ENCODE results near the gene TULP1. TPM values are rescaled to one million over a fixed set of nuclear protein-coding genes. Genes with fewer than 3 reads are reported as not detected.

TULP1 gene
- total RNA-seq, 1 donor from 2014 or later, result 0.05 TPM

DNA sequence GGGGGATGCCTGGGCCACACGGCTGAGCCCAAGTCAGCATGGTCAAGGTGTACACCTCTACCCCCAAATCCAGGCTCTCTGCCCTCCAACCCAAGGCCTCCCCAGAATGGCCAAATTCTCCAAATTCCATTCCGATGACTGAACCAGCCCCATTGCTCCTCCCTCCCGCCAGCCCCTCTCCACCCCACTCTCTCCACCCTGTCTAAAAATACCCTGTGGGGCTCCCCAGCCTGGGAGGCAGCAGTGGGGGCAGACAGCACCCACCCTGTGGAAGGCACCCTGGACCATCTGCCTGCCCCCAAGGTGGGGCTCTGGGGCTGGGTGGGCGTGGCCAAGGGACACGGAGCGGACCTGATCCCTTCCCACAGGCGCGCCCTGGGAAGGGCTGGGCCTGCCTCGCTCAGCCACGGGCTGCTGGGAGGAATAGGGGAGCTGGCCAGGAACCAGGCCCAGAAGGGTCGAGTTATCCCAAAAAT, 27.3 kb downstream of the TULP1 start:
- DNase-seq (ENCODE audit: low read depth), result peak; percentile 80

DNA sequence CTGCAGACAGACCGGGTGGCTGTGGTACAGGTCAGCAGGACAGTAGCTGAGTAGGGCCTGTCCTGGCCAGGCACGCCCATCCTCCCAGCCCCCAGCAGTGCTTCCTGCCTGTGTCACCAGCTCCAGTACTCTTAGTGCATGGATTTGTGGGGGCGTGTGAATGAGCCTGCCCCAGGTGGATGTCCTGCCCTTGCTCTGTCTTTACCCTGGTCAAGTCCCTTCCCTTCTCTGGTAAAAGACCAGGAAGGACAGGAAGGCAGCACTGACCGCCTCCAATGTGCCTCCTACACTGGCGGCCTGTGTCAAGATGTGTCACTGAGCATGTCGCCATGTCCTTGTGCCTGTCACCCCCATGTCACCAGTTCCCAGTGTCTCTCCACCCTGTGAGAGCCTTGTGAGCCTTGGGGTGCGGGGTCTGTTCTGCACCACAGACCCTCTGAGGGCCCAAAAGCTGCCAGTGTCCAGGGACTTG, 27.7 kb downstream of the TULP1 start:
- DNase-seq (ENCODE audit: low read depth), result peak; percentile 36

DNA sequence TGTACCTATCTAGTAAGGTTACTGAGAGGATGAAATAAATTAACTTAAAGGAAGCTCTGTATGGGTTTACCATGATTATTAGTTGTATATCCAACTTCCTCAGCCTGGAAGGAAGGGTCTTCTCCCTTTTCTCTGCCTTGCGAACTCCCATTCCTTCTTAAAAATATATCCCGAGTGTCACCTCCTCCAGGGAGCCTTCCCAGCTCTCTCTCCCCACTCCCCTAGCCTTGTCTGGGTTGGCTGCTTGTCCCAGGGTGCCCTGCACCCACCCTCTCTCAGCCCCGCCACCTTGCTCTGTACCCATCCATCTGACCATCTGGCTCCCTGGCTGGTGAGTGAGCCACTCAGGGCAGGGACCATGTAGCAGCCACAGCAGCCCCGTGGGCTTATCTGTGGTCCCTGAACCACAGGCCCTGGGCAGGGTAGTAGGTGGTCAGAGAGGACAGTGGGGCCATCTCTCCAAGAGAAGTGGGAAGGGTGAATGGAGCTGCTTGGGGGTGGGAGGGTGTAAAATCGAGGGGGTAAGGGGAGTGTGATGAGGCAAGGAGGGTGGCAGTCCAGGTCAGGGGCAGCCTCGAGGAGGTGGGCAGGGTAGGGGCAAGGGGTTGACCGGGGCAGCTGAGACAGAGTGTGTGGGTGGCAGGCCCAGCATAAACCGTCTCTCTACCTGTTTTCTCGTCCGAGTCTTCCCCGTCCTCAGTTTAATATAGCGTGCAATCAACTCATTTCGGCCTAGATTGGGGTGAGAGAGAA, 28.6 kb downstream of the TULP1 start:
- DNase-seq (ENCODE audit: low read depth), result peak; percentile 61

DNA sequence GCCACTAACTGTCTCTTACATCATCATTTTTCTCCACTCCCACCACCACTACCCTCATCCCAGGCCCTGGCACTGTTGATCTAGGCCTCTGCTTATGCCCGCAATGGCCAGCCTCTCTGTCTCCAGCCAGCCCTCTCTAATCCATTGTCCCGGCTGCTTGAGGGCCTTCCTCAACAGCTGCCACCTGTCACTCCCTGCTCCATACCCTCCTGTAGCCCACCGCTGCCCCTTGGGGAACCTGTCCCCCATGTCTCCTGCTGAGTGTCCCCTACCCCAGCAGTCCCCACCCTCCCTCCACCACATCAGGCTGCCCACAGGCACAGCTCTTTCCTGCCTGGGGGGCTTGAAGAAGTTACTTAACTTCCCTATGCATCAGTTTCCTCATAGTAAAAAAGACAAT, 29.2 kb downstream of the TULP1 start:
- peak; percentile 52 for DNase-seq (ENCODE audit: low read depth)

DNA sequence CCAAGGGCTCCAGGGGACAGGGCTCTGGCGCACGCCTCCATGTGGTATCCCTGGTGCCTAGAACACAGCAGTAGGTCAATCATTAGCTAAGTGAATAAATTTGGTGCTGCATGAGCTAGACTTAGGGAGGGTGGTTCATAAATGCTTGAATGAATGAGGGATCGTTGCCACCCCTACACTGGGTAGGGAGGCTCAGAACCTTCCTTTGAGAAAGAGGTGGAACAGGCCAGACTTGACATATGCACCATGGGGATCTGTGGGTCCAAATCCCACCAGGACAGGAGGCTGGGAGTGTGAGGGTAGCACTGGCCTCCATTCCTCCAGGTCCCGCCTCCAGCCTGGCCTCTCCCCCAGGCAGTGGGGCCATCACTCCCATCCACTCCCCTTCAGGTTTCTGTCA, 29.6 kb downstream of the TULP1 start:
- no peak for DNase-seq (ENCODE audit: low read depth)

DNA sequence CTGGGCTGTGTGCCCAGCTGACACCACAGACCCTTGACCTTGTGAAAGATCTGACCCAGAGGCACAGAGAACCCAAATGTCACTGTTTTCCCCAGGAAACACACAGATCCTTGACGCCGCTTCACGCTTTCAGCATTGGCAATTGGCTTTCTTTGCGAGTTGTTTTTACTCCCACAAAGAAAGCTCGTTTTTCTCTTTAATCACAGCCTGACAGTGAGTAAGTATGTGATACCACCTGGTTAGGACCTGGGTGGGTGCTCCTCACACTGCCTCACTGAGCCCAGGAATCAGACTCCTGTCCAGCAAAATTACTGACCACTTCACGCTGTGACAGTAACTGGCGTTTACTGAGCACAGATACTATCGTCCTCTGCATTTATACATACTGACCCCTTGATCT, 31.5 kb downstream of the TULP1 start:
- DNase-seq (ENCODE audit: low read depth), result no peak

DNA sequence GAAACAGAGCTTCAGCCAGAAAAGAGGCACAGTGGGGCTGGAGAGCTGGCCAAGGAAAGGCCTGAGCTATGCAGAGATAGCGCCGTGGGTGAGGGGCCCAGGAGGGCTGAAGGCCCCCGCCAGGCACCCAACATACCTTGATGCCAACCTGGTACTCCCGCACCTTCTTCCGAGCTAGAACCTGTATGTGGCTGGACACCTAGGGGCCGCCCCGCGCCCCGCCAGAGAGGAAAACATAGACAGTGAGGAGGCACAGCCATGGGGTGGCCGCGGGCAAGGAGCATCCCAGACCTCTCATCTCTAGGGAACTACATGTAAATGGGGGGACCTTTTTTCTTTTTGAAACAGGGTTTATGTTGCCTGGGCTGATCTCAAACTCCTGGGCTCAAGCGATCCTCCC, 32.5 kb downstream of the TULP1 start:
- no peak for DNase-seq (ENCODE audit: low read depth)

DNA sequence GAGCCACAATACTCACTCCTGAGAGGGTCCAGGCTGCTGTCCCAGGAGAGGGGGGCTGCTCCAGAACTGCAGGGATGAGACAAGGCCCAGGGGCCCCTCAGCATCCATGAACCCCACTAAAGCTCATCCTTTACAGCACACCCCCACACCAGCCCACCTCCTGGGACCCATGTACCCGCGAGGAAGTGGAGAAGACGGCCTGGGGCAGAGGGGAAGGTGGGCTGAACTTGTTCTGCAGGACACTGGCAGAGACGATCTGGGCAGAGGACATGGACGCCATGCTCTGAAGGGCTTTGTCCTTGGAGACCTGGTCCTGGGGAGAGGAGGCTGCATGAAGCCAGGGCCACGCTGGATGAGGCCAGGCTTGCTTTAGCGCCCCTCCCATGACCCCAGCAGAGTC, 34.4 kb downstream of the TULP1 start:
- no peak for DNase-seq (ENCODE audit: low read depth)

DNA sequence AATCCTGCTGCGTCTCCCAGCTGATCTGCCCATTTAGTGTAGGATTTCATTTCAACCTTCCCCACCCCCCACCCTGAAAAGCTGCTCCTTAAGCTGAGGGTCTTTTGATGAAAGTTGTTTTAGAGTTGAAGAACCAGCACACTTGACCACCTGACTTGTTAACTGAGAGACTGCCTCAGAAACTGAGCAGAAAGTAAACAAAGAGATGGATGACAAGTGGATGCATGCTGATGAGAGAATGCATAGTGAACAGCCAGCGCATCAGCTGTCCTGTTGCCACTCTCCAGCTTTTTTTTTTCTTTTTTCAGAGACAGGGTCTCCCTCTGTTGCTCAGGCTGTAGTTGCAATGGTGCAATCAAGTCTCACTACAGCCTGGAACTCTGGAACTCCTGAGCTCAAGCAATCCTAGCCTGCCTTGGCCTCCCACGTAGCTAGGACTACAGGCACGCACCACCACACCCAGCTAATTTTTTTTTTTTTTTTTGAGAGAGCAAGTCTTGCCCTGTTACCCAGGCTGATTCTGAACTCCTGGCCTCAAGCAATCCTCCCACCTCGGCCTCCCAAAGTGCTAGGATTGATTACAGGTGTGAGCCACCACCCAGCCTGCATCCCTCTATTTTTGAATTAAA, 35.0 kb downstream of the TULP1 start:
- no peak for DNase-seq (ENCODE audit: low read depth)

DNA sequence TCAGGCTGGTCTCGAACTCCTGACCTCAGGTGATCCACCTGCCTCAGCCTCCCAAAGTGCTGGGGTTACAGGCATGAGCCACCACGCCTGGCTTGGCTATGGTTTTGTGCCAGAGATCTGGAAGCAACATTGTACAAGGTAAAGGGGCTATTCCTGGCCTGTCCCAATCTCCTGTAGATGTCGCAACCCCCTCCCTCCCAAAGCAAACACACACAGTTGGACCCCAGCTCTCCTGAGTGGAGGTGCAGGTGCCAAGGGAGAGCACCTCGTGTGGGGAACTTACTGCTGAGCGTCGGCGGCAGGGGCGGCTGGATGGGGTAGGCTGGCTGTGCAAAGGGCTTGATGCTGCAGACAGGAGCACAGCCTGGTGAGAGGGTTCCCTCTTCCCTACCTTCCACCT, 35.7 kb downstream of the TULP1 start:
- no peak for DNase-seq (ENCODE audit: low read depth)

DNA sequence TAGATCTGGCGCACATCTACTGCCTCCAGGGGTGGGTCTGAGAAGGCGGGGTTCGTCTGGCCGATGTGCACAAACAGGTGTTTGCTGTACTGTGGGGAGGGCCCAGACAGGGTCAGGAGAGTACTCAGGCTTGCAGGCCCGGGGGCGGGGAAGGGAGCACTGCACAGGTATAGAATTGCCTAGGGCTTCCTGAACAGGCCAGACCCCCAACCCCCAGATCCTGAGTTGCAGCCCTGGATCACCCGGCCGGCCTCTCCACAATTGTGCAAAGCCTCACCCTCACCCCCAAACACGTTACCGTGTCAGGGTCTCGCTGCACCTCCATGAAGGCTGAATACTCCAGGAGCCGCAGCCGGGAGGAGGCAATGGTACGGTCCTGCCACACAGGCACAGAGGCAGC, 36.7 kb downstream of the TULP1 start:
- DNase-seq (ENCODE audit: low read depth), result no peak

DNA sequence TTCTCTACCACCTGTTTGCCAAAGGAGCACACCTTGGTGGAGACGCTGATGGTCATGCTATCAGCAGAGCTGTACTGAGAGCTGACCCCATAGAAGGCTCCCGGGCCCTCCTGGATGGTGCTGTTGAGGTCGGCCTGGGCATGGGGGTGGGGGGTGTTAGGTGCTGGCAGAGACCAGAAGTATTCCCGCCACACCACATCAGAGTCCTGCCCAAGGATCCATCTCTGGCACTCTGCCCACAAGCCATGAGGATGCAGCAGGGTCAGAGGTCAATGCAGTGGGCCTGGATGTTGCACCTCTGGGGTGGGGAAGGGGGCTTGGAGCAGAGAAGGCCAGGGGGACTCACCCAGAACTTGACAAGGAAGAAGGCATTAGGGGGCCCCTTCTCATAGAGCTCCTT, 37.1 kb downstream of the TULP1 start:
- no peak for DNase-seq (ENCODE audit: low read depth)

DNA sequence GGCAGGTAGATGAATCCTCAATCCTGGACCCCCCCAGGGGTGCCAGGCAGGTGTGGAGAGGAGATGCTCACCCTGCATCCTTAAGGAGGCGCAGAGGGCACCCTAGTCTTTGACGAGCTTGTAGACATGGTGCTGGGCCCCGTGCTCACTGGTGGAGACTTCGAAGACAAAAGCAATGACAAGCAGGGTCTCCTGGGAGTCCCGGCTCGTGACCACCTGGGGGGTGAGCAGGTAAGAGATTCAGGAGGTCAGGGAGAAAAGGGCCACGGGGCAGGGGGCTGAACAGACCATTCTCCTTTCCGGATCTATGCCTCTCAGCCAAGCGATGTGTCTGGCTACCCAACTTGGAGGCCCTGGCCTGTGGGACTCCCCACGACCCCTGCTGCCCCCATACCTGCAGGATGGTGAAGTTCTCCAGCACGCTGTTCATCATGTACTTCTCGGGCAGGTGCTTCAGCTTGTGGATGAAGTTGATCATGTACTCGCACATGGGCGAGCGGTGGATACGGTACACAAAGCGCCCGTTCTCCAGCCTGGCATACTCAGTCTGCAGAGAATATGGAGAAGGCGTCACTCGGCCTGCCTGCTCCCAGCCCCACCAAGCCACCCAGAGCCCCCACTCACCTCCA, 37.6 kb downstream of the TULP1 start:
- no peak for DNase-seq (ENCODE audit: low read depth)

DNA sequence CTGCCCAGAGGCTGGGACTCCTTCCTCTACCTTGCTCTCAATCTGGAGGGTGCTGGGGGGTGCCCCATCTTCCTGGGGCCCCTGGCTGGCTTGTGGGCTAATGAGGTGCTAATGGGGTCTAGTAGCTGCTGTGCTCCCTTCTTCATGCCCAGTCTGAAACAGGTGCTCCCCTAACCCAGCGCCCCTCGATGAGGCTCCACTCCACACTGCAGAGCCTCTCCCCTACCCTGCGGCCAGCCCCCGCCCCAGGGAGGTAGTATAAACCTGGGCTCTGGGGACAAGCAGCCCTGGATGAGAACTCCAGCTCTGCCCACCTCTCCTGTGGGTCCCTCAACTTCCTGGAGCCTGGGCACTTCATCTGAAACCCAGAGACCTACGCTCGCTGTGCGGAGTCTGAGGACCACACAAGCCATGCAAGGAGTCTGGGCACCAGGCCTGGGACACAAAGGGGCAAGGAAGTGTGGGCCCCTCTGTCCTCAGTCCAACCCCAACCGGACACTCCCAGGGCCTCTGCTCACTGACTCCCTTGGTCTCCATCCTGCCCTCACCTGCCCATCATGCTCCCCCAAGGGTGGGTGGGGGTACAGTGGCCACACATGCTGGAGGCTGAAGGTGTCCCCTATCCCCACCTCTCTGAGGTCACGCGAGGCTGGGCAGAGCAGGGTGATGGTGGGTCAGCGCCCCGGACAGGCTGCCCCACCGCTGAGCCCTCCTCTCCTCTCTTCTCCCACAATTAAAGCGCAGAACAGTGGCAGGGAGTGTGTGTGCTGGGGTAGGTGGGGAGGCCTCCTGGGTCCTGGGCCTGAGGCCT, 38.4 kb downstream of the TULP1 start:
- no peak for DNase-seq (ENCODE audit: low read depth)

DNA sequence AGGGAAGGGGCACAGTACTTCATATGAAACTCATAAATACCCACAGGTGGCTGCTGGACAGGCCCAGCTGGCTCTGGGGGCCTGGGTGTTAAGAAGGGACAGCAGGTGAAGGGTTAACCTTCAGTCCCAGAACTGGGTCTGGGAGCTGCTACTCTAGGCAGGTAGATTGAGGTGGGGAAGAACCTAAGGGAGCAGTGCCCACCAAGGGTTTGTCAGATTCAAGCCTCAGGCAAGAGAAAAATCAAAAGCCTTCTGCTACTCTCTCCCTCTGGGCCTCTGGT, 38.9 kb downstream of the TULP1 start:
- no peak for DNase-seq (ENCODE audit: low read depth)

DNA sequence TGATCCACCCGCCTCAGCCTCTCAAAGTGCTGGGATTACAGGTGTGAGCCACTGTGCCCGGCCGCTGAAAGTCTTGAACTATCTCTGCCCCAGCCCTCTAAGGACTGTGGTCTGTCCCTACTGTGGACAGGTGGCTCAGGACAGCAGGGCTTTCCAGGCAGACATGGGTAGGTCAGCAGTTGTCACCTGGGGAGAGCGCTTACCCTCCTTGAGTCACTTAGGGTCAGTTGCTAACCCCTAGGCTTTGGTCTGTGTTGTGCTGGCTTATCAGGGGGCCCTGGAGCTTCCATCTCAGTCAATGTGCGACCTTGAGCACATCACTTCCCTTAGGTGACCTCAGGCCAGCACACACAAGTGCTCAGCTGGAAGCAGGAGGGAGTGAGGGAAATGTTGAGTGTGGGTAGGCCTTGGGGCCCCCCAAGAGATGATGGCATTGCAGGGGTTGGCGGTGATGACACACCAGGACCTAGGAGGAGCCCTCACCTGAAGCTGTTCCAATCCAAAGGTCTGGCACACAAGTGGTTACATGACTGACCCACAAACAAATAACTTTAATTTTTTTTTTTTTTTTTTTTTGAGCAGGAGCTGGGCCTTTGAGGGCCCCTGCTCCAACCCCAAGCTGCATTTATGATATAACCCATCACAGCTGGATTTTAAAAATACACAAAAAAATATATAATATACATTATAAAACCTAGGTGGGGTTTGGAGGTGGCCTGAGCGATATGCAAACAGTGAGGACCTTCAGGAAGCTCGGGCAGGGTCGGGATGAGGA, 39.4 kb downstream of the TULP1 start:
- DNase-seq (ENCODE audit: low read depth), result no peak

DNA sequence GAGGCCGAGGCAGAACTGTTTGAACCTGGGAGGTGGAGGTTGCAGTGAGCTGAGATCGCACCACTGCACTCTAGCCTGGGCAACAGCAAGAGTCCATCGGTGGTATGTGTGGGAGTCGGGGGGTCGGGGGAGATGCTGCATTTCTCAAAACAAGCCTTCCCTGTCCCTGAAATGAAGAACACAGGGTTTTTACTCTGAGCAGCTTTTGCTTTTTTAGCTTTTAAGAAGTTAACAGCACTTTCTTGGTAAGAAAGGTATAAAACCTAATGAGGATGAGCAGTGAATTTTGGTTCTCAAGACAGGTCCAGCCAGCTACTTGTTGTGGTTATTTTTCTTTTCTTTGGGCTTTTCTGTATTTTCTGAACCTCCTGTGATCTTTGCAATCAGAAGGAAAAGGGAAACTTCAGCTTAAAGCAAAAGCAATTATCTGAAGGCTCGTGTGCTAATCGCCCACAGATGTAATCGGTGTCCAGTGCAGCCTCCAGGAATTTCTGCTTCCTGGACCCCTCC, 40.8 kb downstream of the TULP1 start:
- no peak for DNase-seq (ENCODE audit: low read depth)

DNA sequence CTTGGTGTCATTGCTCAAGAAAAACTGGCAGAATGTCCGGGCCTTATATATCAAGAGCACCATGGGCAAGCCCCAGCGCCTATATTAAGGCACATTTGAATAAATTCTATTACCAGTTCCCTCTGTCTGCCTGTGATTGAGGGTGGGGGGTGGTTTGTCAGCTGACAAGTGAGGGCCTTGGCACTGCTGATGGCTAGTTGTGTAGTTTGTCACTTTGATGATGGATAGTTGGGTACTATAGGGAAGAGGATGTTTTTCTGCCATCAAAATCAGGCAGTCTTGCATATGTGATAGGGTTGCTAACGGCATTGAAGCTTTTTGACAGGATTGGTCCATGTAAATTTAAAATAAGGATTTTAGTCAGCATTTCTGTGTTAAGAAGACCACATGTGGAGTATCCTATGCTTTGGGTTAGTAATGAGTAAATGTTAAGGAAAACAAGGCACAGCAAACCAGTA, 42.0 kb downstream of the TULP1 start:
- DNase-seq (ENCODE audit: low read depth), result no peak

DNA sequence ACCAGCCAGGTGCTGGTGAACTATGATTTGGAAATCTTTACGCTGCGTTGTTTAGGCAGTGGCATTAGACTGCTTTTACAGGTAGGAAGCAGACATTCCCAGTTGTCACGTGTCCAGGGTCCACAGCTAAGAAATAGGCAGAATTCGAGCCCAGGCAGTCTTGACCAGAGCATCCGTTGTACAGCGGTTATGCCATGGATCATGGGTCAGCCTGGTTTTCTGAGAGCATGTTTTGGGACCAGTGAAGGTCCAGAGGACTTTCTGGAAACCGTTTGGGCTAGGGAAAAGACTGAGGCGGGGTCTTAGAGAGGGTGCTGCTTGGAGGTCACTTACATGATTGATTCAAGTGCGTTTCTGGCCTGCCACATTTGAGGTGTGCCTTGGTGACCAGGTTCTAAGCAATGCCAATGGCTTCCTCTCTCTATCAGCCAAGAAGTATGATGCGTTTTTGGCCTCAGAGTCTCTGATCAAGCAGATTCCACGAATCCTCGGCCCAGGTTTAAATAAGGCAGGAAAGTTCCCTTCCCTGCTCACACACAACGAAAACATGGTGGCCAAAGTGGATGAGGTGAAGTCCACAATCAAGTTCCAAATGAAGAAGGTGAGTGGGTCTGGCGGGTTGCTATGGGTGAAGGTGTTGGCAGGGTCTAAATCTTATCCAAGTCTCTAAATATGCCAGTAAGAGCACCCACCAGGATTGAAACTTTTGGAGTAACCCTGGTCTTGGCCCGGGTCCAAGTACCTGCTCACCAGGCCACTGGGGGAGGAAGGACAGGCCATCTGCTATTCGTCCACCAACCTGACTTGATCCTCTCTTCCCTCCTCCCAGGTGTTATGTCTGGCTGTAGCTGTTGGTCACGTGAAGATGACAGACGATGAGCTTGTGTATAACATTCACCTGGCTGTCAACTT, 42.7 kb downstream of the TULP1 start:
- no peak for DNase-seq (ENCODE audit: low read depth)
